Upper lobe of left lung (tissue), 6 donors: ENCODE results near the gene RAB8B. TPM values are rescaled to one million over a fixed set of nuclear protein-coding genes. Genes with fewer than 3 reads are reported as not detected.

ENCODE experiments used
- ATAC-seq, 2 donors: fragments of 200-7000 bp; cut with Tn5 transposase; one replicate each; pipeline ENCODE4 v1.9.1; 2022; ENCODE audit warnings: mild to moderate bottlenecking in 2 of 2, moderate library complexity in 2 of 2; ENCODE audit not compliant: low FRiP score in 2 of 2
- DNase-seq, 2 donors: peaks; one replicate each; pipeline ENCODE4 v3.0.0-alpha.2; 2019 to 2020
- H3K27ac ChIP-seq, 4 donors: fragments of 200-600 bp; sonication (generic); one replicate each; pipeline ENCODE4 v1.5.1; 2016 to 2019
- H3K27me3 ChIP-seq, 4 donors: fragments of 200-600 bp; sonication (generic); one replicate each; pipeline ENCODE4 v1.5.1; 2017 to 2019
- H3K36me3 ChIP-seq, 4 donors: fragments of 200-600 bp; sonication (generic); one replicate each; pipeline ENCODE4 v1.5.1; 2016 to 2019
- H3K4me1 ChIP-seq, 4 donors: fragments of 200-600 bp; sonication (generic); one replicate each; pipeline ENCODE4 v1.5.1; 2018 to 2019
- H3K4me3 ChIP-seq, 4 donors: fragments of 200-600 bp; sonication (generic); one replicate each; pipeline ENCODE4 v1.5.1; 2017 to 2019; ENCODE audit warnings: mild to moderate bottlenecking in 2 of 4, moderate library complexity in 1 of 4
- H3K9me3 ChIP-seq, 4 donors: fragments of 200-600 bp; sonication (generic); one replicate each; pipeline ENCODE4 v1.5.1; 2018 to 2019
- CTCF ChIP-seq, 6 experiments: fragments of 450-650 bp in 4 of 6; fragments of 200-600 bp in 2 of 6; sonication (generic) in 2 of 6; IDR thresholded peaks; one replicate each; pipeline ENCODE4 v1.5.1; 2016 to 2019; ENCODE audit warnings: antibody characterized with exemption in 6 of 6
- EP300 ChIP-seq, 4 donors: sonication (generic); formaldehyde crosslinking; IDR thresholded peaks; one replicate each; pipeline ENCODE4 v1.5.1; 2017; ENCODE audit warnings: antibody characterized with exemption in 4 of 4, control low read depth in 2 of 4
- POLR2A ChIP-seq, 4 donors: fragments of 450-650 bp; IDR thresholded peaks; one replicate each; pipeline ENCODE4 v1.5.1; 2016 to 2017; ENCODE audit warnings: antibody characterized with exemption in 4 of 4, mild to moderate bottlenecking in 2 of 4
- POLR2AphosphoS5 ChIP-seq, 2 donors: sonication (generic); formaldehyde crosslinking; IDR thresholded peaks; one replicate each; pipeline ENCODE4 v1.5.1; 2017; ENCODE audit warnings: antibody characterized with exemption in 2 of 2
- WGBS, 2 donors: methylation state at CpG; one replicate each; pipeline ENCODE4 v1.1.5; 2017 to 2018; 5-methylcytosine and 5-hydroxymethylcytosine counted together
- total RNA-seq, 6 donors: library from RNA; depleted of rRNA in 4 of 6; stranded (reverse); fragments of >200 nt in 4 of 6; gene quantifications; one replicate each; pipeline versions ENCODE4 v1.1.0 to v1.2.1, GENCODE V29; 2016 to 2021
- donor health status: DM: no; HTN: no; CAD: no; lungs with moderate emphysema.
- donor health status: DM: no; HTN: yes; CAD: no; lungs with severe emphysema.

The RAB8B gene
- total RNA-seq, 6 donors from 2014 or later, result 10.2 to 54.8 (median 39.2) TPM

- Histone ChIP-seq H3K4me3 (no peak overlapping the region), H3K9me3 (no peaks in the 10 kb centered on the region), H3K27me3 (no peaks in the 10 kb centered on the region), H3K4me1 (no peaks in the 10 kb centered on the region), H3K27ac (no peak overlapping the region), H3K36me3 (no peaks in the 10 kb centered on the region)
- DNase-seq (no peak), ATAC-seq (no peak)
- no peak for TF ChIP-seq POLR2AphosphoS5 (IDR thresholded peaks at IDR 0.05)
- WGBS, 2 donors, result 93 to 96% methylated on average over 2 of the region's 2 CpGs
Measured at GRCh38 chr15:63180746-63181145, 8.7 kb upstream of the RAB8B start.

- Histone ChIP-seq H3K9me3 (no peaks in the 10 kb centered on the region), H3K4me1 (no peaks in the 10 kb centered on the region), H3K27ac (no peak overlapping the region), H3K4me3 (no peak overlapping the region), H3K36me3 (no peaks in the 10 kb centered on the region), H3K27me3 (no peaks in the 10 kb centered on the region)
- 77 to 91% methylated on average over 2 of the region's 2 CpGs for WGBS, 2 donors
- TF ChIP-seq POLR2A (IDR thresholded peaks at IDR 0.05) (no peak), CTCF (IDR thresholded peaks at IDR 0.05) (no peak), EP300 (IDR thresholded peaks at IDR 0.05) (no peak), POLR2AphosphoS5 (IDR thresholded peaks at IDR 0.05) (no peak)
- DNase-seq, result no peak
- ATAC-seq, result no peak
Measured at GRCh38 chr15:63181648-63182047, 7.8 kb upstream of the RAB8B start.

- ATAC-seq, result no peak
- WGBS, 2 donors, result 51 to 67% methylated on average over 2 of the region's 2 CpGs
- no peak for DNase-seq
Measured at GRCh38 chr15:63185206-63185605, 4.2 kb upstream of the RAB8B start.

GRCh38 chr15:63186065-63186464, 3.3 kb upstream of the RAB8B start:
- TF ChIP-seq CTCF (IDR thresholded peaks at IDR 0.05), result no peak
- no peak for TF ChIP-seq POLR2AphosphoS5 (IDR thresholded peaks at IDR 0.05)
- TF ChIP-seq EP300 (IDR thresholded peaks at IDR 0.05), result no peak
- no peak for TF ChIP-seq POLR2A (IDR thresholded peaks at IDR 0.05)
- no peaks in the 10 kb centered on the region for H3K27me3 ChIP-seq
- no peaks in the 10 kb centered on the region for H3K9me3 ChIP-seq
- DNase-seq (no peak), ATAC-seq (no peak)
- WGBS, 2 donors, result 58 to 73% methylated on average over 2 of the region's 2 CpGs
- H3K36me3 ChIP-seq, result no peaks in the 10 kb centered on the region
- no peak overlapping the region for H3K4me3 ChIP-seq
- peaks cover 6 to 14% (median 8%) of the 10 kb centered on the region in 4 donors for H3K4me1 ChIP-seq
- no peak overlapping the region for H3K27ac ChIP-seq

More at GRCh38 chr15:63185206-63185605, 4.2 kb upstream of the RAB8B start:
- Histone ChIP-seq H3K27ac (no peak overlapping the region), H3K9me3 (no peaks in the 10 kb centered on the region), H3K4me3 (no peak overlapping the region), H3K27me3 (no peaks in the 10 kb centered on the region), H3K36me3 (no peaks in the 10 kb centered on the region), H3K4me1 (peaks cover 5 to 6% (median 6%) of the 10 kb centered on the region in 4 donors)
- TF ChIP-seq EP300 (IDR thresholded peaks at IDR 0.05) (no peak), POLR2AphosphoS5 (IDR thresholded peaks at IDR 0.05) (no peak), POLR2A (IDR thresholded peaks at IDR 0.05) (no peak), CTCF (IDR thresholded peaks at IDR 0.05) (no peak)

GRCh38 chr15:63187589-63188226, 1.7 kb upstream of the RAB8B start:
- Histone ChIP-seq H3K4me1 (peaks cover 16 to 30% (median 24%) of the 10 kb centered on the region in 4 donors), H3K27me3 (no peaks in the 10 kb centered on the region), H3K9me3 (no peaks in the 10 kb centered on the region), H3K36me3 (no peaks in the 10 kb centered on the region), H3K27ac (no peak overlapping the region), H3K4me3 (no peak overlapping the region)
- TF ChIP-seq POLR2A (IDR thresholded peaks at IDR 0.05) (no peak), POLR2AphosphoS5 (IDR thresholded peaks at IDR 0.05) (no peak), CTCF (IDR thresholded peaks at IDR 0.05) (no peak), EP300 (IDR thresholded peaks at IDR 0.05) (no peak)
- no peak for ATAC-seq
- no peak for DNase-seq
- WGBS, 2 donors, result 77 to 86% methylated on average over 5 of the region's 5 CpGs
